Lung (tissue), 12 donors: Measurements from ENCODE around the gene PRKCZ. TPM values are rescaled to one million over a fixed set of nuclear protein-coding genes. Genes with fewer than 3 reads are reported as not detected.

ENCODE experiments used
- ATAC-seq: fragments of 200-7000 bp; cut with Tn5 transposase; one replicate; pipeline ENCODE4 v1.9.1; 2020; ENCODE audit warnings: moderate number of reproducible peaks; ENCODE audit not compliant: insufficient read depth, low FRiP score
- DNase-seq, 3 donors: peaks; one replicate each; pipeline ENCODE4 v3.0.0-alpha.2; 2013 to 2017
- H3K27ac ChIP-seq, 2 donors: one replicate each; pipeline ENCODE4 v1.5.1; 2013; ENCODE audit warnings: mild to moderate bottlenecking in 2 of 2, moderate library complexity in 2 of 2, control low read depth in 1 of 2, inconsistent platforms in 1 of 2, low read depth in 1 of 2, low read length in 1 of 2
- H3K27me3 ChIP-seq, 3 donors: one replicate each; pipeline ENCODE4 v1.5.1; 2013; ENCODE audit warnings: low read length in 2 of 3; ENCODE audit not compliant: control insufficient read depth in 3 of 3, insufficient read depth in 3 of 3
- H3K36me3 ChIP-seq, 4 donors: one replicate each; pipeline ENCODE4 v1.5.1; 2013; ENCODE audit warnings: low read length in 4 of 4, mild to moderate bottlenecking in 1 of 4, moderate library complexity in 1 of 4; ENCODE audit not compliant: control insufficient read depth in 4 of 4, insufficient read depth in 4 of 4
- H3K4me1 ChIP-seq, 5 donors: one replicate each; pipeline ENCODE4 v1.5.1; 2013; ENCODE audit warnings: low read length in 5 of 5, mild to moderate bottlenecking in 2 of 5, moderate library complexity in 1 of 5; ENCODE audit not compliant: control insufficient read depth in 5 of 5, insufficient read depth in 5 of 5
- H3K4me3 ChIP-seq: one replicate; pipeline ENCODE4 v1.5.1; 2013; ENCODE audit warnings: mild to moderate bottlenecking, control low read depth, moderate library complexity
- H3K9ac ChIP-seq, 2 donors: one replicate each; pipeline ENCODE4 v1.5.1; 2013; ENCODE audit warnings: low read length in 2 of 2, control low read depth in 1 of 2; ENCODE audit not compliant: insufficient read depth in 1 of 2
- H3K9me3 ChIP-seq, 4 donors: one replicate each; pipeline ENCODE4 v1.5.1; 2013; ENCODE audit warnings: low read length in 3 of 4, mild to moderate bottlenecking in 1 of 4, moderate library complexity in 1 of 4; ENCODE audit not compliant: control insufficient read depth in 4 of 4, insufficient read depth in 3 of 4
- CTCF ChIP-seq: IDR thresholded peaks from 2 replicates; pipeline ENCODE4 v1.5.1; 2012; ENCODE audit warnings: mild to moderate bottlenecking; ENCODE audit errors: control extremely low read depth, extremely low read depth
- WGBS, 2 donors: extraction: QIAGEN DNeasy Blood & Tissue Kit; methylation state at CpG; one replicate each; pipeline ENCODE4 v1.1.7; 2013; 5-methylcytosine and 5-hydroxymethylcytosine counted together
- polyA plus RNA-seq, 2 donors: library from polyadenylated mRNA; stranded (reverse); fragments of 200-250 nt; gene quantifications; one replicate each; pipeline ENCODE4 v1.2.1, GENCODE V29; 2013
- total RNA-seq, 2 donors: library from RNA; depleted of rRNA in 1 of 2; stranded (reverse); fragments of >200 nt in 1 of 2; gene quantifications; one replicate each; pipeline ENCODE4 v1.2.1, GENCODE V29; 2014 to 2021
- donor health status: control.
- donor health status: control.
- donor health status: Bipolar disorder and iron deficiency.
- donor health status: healthy.
- donor health status: DM: yes; HTN: yes; CAD: no.

PRKCZ gene
- total and polyA plus RNA-seq, 4 donors, result 55.2 to 149 (median 117) TPM

- Histone ChIP-seq H3K27ac (no peak overlapping the region), H3K4me3 (no peak overlapping the region), H3K4me1 (peaks cover 0 to 2% (median 0%) of the 10 kb centered on the region in 5 donors), H3K9ac (no peak overlapping the region), H3K27me3 (peaks cover 0 to 4% (median 0%) of the 10 kb centered on the region in 3 donors), H3K36me3 (peaks cover 0 to 9% (median 0%) of the 10 kb centered on the region in 4 donors), H3K9me3 (peaks cover 0 to 18% (median 3%) of the 10 kb centered on the region in 4 donors)
- ATAC-seq (no peak), DNase-seq (no peak)
- no peak for TF ChIP-seq CTCF
- 95% methylated on average over 21 of the region's 21 CpGs for WGBS, 2 donors
These were observed 26.6 kb downstream of the PRKCZ start for GRCh38 chr1:2076826-2077225.

GRCh38 chr1:2078170-2078569 is 28.0 kb downstream of the PRKCZ start:
- Histone ChIP-seq H3K4me3 (no peak overlapping the region), H3K4me1 (peaks cover 0 to 2% (median 0%) of the 10 kb centered on the region in 5 donors), H3K27ac (no peak overlapping the region), H3K27me3 (peaks cover 0 to 4% (median 0%) of the 10 kb centered on the region in 3 donors), H3K36me3 (peaks cover 0 to 9% (median 0%) of the 10 kb centered on the region in 4 donors), H3K9ac (no peak overlapping the region), H3K9me3 (peaks cover 0 to 20% (median 3%) of the 10 kb centered on the region in 4 donors)
- DNase-seq (no peak), ATAC-seq (no peak)
- TF ChIP-seq CTCF, result no peak
- 95 to 96% methylated on average over 7 of the region's 7 CpGs for WGBS, 2 donors

GRCh38 chr1:2079396-2080085 is 29.3 kb downstream of the PRKCZ start:
- no peak overlapping the region for H3K4me3 ChIP-seq
- ATAC-seq, result no peak
- H3K27ac ChIP-seq, result no peak overlapping the region
- peaks cover 0 to 9% (median 0%) of the 10 kb centered on the region in 4 donors for H3K36me3 ChIP-seq
- peaks cover 0 to 20% (median 3%) of the 10 kb centered on the region in 4 donors for H3K9me3 ChIP-seq
- no peak for DNase-seq
- WGBS, 2 donors, result 96 to 97% methylated on average over 28 of the region's 28 CpGs
- no peak for TF ChIP-seq CTCF
- peaks cover 0 to 2% (median 0%) of the 10 kb centered on the region in 5 donors for H3K4me1 ChIP-seq
- H3K27me3 ChIP-seq, result no peaks in the 10 kb centered on the region
- no peak overlapping the region for H3K9ac ChIP-seq

GRCh38 chr1:2080140-2080539 is 29.9 kb downstream of the PRKCZ start:
- Histone ChIP-seq H3K36me3 (peaks cover 0 to 6% (median 0%) of the 10 kb centered on the region in 4 donors), H3K27me3 (no peaks in the 10 kb centered on the region), H3K9me3 (peaks cover 0 to 20% (median 3%) of the 10 kb centered on the region in 4 donors), H3K9ac (no peak overlapping the region), H3K4me1 (peaks cover 0 to 2% (median 0%) of the 10 kb centered on the region in 5 donors), H3K27ac (no peak overlapping the region), H3K4me3 (no peak overlapping the region)
- ATAC-seq (no peak), DNase-seq (no peak)
- 94 to 96% methylated on average over 16 of the region's 16 CpGs for WGBS, 2 donors
- TF ChIP-seq CTCF, result no peak
